DMS79 (cell line): Measurements from ENCODE around the gene ARID2.

ENCODE experiments used
- DNase-seq: peaks from one replicate; lab custom pipeline; 2025; lab: John Stamatoyannopoulos, UW

Gene ARID2

GRCh38 chr12:45720069-45720468 lies 9.4 kb upstream of the ARID2 start:
- no peak for DNase-seq

GRCh38 chr12:45721369-45721768 lies 8.1 kb upstream of the ARID2 start:
- DNase-seq = no peak

- DNase-seq = no peak
Observed at GRCh38 chr12:45721954-45722353, 7.6 kb upstream of the ARID2 start.

DNA sequence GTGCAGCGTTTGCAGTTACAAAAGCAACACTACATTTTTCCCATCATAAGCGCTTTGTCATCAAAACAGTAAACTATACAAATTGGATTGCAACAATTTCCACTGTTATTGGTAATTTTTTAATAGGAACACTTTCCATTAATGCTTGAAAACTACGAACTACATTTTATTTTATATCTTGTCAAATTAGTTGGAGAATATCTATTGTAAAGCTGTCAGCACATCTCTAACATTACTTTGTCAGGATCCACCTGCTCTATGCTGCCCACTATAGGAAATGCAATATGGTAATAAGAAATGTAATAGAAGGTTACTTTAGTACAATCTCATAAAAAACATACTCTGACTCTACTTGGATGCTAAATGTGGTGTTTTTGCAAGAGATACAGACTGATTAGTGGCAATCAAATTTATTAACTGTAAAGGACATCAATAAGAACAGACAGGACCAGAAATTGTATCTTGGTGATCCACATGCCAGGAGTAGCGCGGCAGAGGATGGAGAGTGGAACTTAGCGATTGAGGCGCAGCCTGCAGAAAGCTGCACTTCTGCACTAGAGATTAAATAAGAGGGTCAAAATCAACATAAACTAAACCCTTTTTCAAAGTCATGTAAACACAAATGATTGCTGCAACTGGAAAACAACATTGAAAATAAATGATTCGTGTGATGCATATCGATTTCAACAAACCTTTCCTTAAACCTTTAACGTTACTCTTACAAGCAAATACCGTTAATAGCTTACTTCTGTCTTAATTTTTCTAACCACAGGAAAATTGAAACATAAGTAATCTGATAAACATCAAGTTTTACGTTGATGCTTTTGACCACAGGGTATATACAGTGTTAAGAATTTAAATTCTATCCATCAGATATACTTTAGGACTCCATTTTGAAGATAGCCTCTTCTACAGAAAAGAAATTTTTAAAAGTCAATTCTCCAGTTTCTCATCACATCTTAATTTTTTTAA lies 3.6 kb upstream of the ARID2 start:
- DNase-seq = peak; percentile 26

DNA sequence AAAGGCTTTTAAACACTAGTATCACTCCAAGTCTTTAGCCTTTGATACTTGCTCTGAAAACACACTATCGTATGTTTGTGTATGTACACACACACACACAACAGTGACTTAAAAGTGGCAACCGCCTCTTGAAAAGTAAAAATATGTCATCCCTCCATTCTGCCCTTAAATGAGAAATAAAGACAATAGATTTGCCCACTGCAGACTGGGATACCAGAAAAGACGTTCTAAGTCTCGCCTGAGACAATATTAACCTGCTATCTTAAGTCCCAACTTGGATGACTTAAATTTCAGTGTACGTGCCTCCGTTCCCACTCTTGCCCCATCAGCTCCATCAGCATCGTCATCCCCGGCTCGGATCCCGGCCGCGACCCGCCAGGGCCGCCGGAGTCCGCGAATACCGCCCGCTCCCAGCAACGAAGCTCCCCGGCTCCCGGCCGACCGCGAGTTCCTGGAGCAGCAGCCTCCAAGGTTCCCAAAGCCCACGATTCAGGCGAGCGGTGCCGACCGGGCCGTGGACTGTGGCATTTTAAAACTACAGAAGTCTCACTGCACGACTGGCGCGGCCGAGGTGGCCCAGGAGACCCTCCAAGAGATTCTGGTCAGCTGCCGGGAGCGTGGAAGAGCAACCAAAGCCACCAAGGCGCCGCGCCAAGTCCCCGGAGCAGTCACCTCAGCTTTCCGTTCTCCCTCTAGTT lies 2.8 kb upstream of the ARID2 start:
- peak; percentile 27 for DNase-seq

- peak; percentile 92 for DNase-seq
Observed at GRCh38 chr12:45727301-45727979, 2.1 kb upstream of the ARID2 start.

DNA sequence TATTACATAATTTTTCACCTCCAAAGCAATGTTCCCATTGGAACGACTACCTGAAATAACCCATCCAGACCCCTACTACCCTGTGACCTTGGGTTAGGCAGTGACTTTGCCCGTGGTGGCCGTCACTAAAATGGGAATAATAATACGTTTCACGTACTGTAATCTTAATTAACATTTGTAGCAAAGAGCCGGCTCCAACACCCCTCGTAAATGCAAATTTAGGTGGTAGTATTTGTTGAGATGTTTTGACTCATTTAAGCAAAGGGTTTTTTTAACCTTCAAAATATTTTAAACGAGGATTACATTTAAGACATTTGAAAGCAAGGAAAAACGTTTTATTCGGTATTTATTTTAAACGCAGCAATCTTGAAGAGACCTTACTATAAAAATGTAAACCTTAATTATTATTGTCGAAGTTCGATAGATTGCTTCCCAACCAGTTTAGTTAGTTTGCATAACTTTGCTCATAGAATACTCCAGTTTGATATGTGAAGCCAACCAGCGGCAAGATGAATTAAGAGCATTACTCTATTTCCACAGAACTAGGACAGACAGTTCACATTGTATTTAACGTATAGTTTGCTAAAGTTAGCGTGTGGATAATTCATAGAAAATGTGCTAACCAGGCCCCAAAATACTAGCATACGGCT lies 1.4 kb upstream of the ARID2 start:
- no peak for DNase-seq

DNA sequence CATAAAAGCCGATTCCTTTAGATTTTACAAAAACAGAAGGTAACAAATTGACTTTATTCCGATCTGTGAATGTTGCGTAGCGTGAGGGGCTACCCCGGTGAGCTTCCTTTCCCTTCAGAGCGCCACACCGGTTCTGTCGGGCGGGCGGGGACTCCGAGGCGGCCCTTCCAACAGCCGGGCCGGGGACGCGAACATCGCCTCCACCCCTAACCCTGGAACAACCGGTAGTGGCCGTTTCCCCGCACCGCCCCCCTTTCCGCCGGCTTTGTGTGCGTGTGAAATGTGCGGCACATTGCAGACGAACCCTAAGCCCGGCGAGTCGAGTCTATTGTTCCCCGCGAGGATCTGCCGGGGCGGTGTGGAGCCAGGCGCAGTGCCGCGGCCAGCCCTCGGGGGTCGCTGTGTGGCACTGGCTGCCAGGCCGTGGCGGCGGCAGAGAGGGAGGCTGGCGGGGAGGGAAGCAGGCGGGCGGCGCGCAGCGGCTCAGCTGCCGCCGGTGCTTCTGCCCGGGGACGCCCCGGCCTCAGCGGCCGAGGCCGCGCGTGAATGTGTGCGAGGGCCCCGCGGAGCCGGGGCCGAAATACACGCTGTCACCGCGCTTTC lies 775 bp upstream of the ARID2 start:
- peak; percentile 88 for DNase-seq

- DNase-seq = no peak
Observed at GRCh38 chr12:45730084-45730347, 510 bp downstream of the ARID2 start.

- peak; percentile 61 for DNase-seq
Observed at GRCh38 chr12:45730348-45731189, 1.1 kb downstream of the ARID2 start.

DNA sequence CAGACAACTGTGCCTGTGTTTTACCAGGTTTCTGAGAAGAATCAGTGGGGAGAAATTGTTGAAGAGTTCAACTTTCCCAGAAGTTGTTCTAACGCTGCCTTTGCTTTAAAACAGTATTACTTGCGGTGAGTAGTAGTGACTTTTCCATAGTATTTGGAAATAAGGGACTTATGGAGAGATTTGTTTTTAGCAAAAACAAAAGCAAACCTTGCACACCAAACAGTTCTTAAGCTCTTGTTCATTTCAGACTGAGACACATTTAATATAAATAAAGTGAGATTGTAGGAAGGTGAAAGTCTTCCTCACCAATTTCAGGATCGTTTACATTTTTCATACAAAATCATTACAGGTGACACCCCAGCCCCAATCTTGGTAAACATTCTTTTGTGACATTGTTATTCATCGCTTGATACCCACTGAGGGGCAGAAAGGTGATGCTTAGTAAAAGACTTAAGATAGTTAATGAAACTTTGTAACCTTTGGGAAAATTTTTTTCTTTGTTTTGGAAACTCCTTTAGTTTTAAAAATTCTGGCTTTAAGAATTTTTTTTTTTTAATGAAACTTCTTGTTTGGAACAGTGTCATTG lies 1.8 kb downstream of the ARID2 start:
- no peak for DNase-seq

DNA sequence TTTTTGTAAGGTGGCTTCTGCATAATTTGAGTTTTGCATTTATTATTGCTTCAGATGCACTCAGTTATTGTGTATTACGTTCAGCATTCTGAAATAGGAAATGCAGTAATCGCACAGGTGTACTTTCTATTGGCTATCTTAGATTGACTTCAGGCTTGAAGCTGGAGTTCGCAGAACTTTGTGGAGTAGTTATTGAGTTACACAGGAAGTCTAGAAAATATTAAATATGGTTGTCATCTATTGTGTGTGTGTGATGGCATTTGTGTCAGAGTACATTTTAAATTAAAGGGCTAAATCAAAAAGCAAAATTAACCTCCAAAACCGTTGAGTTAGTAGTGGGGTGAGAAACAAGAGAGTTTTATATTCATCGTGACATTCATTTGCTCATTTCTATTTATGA lies 2.7 kb downstream of the ARID2 start:
- DNase-seq = no peak

- no peak for DNase-seq
Observed at GRCh38 chr12:45732936-45733335, 3.4 kb downstream of the ARID2 start.

DNA sequence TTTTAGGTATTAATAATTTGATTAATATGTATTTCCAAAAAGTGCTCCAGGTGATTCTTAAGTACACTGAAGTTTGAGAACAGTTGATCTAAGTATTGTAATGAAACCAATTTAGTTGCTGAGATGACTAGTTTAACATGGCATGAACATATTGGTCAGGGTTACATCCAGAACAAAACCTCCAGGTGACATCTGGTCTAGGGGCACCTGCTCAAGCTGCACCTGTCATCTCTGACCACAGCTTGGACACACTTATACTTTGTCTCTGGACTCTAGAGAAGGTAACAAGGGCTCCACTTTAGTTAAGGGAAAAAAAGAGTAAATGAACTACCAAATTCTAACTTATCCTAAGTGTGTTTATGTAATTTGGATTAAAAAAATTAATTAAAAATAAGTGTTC lies 8.1 kb downstream of the ARID2 start:
- DNase-seq = no peak

GRCh38 chr12:45742590-45742989 lies 13.1 kb downstream of the ARID2 start:
- DNase-seq = no peak

DNA sequence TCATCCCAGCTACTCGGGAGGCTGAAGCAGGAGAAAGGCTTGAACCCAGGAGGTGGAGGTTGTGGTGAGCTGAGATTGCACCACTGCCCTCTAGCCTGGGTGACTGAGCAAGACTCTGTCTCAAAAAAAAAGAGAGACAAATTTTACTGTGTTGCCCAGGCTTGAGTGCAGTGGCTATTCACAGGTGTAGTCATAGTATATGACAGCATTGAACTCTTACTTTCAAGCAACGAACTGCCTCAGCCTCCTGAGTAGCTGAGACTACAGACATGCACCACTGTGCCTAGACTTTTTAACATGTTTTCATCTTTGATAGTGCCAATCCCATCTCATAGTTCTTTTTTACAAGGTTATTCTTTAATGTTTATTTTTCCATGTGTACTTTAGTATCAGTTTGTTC lies 13.7 kb downstream of the ARID2 start:
- DNase-seq = no peak

DNA sequence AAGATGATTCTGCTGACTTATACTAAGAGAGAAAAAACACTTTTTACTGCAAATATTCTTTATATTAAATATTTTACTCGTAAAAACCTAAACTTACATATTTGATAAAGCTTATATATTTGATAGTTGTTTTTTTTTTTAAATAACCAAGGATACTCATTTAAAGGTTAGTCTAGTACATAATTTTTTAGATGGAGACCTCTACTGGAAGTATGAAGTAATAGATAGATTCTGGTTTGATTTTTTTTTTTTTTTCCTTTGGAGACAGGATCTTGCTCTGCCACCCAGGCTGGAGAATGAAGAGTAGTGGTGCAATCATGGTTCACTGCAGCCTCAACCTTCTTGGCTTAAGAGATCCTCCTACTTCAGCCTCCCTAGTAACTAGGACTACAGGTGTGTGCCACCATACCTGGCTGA lies 16.4 kb downstream of the ARID2 start:
- no peak for DNase-seq

DNA sequence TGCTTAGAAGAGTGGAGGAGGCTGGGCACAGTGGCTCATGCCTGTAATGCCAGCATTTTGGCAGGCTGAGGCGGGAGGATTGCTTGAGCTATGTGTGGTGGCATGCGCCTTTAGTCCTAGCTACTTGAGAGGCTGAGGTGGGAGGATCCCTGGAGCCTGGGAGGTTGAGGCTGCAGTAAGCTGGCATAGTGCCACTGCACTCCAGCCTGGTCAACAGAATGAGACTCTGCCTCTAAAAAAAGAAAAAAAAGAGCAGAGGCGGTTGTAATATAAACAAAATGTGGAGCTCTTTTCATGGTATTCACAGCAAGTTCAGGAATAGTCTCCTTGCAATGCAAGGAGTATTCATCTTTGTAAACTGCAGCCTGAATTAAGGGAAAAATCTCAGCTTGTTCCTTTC lies 27.2 kb downstream of the ARID2 start:
- no peak for DNase-seq

DNA sequence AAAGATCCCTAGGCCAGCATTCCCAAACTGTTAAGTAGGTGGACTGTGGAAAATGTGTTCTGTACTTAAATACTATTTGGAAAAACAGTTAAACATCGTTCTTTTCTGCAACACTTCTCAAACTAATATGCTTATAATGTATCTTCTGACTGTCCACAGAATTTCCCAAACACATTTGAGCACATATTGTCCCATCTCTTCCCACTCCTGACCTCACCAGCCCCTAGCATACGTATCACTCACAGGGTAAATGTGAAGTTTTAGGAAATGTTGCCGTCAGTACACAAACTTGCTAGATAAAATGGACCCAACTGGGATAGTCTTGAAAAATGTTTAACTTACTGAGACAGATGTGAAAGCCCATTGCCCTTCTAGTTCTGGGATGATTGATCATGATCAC lies 27.7 kb downstream of the ARID2 start:
- no peak for DNase-seq

DNA sequence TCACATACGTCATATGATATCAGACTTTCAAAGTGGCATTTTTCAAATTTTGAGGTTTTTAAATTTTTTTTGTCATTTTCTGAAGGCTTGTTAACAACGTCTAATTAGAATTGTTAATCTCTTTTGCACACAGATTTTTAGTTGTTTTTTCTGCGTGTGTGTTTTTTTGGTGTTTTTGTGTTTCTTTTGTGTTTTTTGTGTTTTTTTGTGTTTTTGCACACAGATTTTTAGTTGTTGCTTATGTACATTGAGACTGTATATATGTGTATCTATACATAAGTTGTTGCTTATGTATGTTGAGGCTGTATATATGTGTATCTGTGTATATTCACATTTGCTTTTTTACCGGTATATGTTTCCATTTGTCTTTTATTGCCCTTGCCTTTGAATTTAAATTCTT lies 30.8 kb downstream of the ARID2 start:
- DNase-seq = no peak
